ENCODE measurements around the gene ZNF444. TPM values are rescaled to one million over a fixed set of nuclear protein-coding genes. Genes with fewer than 3 reads are reported as not detected.

ZNF444 gene
- total and polyA plus RNA-seq, 2 donors (not counting 3 experiments of a cell fraction or from before 2014, with no cell fraction given) = 37.2 to 41.7 TPM

GRCh38 chr19:56111601-56112312 is 29.3 kb upstream of the ZNF444 start:
- BruUV-seq (replicated peaks) = no TSS peak
- ChIA-PET POLR2A (no interaction called here), CTCF (interaction anchor here (2.5 kb wide), 1 partner anchor 60 kb away, joined by 6 read pairs; no protein-coding TSS in a partner anchor)
- Histone ChIP-seq H3K9me3 (replicated peaks; ENCODE audit: control insufficient read depth, insufficient read depth, low read length) (no peaks in the 10 kb centered on the region), H3K79me2 (ENCODE audit: control insufficient read depth, insufficient read depth, low read length) (peaks cover 92% of the 10 kb centered on the region), H3K9ac (replicated peaks; ENCODE audit: extremely low read depth, insufficient read depth, low read length) (no peak overlapping the region), H3K36me3 (ENCODE audit: control insufficient read depth in 2 of 2, extremely low read depth in 1 of 2, insufficient read depth in 2 of 2, low read length in 2 of 2) (no peaks in the 10 kb centered on the region), H3K4me3 (replicated peaks in 1 of 3; ENCODE audit: insufficient read depth in 1 of 3, low read depth in 1 of 3, low read length in 3 of 3) (no peak overlapping the region), H3K4me2 (ENCODE audit: insufficient read depth, low read length) (no peak overlapping the region), H2AFZ (ENCODE audit: low read depth, low read length) (no peak overlapping the region), H3K9me1 (replicated peaks; ENCODE audit: control insufficient read depth, extremely low read depth, insufficient read depth, low read length) (no peaks in the 10 kb centered on the region), H3K27me3 (ENCODE audit: control insufficient read depth in 2 of 2, insufficient read depth in 2 of 2, low read length in 2 of 2) (no peaks in the 10 kb centered on the region), H3K4me1 (ENCODE audit: control insufficient read depth, extremely low read depth, insufficient read depth, low read length) (peaks cover 32% of the 10 kb centered on the region), H3K27ac (ENCODE audit: insufficient read depth, low read depth, low read length) (no peak overlapping the region), H4K20me1 (replicated peaks; ENCODE audit: control insufficient read depth, extremely low read depth, insufficient read depth, low read length) (no peaks in the 10 kb centered on the region)
- FAIRE-seq (no peak), DNase-seq (ENCODE audit: low read depth, low spot score) (no peak)
- intact Hi-C loops (cut with micrococcal nuclease) = loop anchor here (1.0 to 2.0 kb wide), 2 partner anchors 9 to 29 kb away; partner anchors contain the start of gene ZNF444
- TF ChIP-seq MAX (IDR thresholded peaks at IDR 0.05; ENCODE audit: insufficient read depth, insufficient read length) = no peak
- dilution Hi-C loops (cut with MboI; ENCODE audit: extremely low pct_ligation_motif_present, low sequenced_read_pairs) = no loop called here

DNA sequence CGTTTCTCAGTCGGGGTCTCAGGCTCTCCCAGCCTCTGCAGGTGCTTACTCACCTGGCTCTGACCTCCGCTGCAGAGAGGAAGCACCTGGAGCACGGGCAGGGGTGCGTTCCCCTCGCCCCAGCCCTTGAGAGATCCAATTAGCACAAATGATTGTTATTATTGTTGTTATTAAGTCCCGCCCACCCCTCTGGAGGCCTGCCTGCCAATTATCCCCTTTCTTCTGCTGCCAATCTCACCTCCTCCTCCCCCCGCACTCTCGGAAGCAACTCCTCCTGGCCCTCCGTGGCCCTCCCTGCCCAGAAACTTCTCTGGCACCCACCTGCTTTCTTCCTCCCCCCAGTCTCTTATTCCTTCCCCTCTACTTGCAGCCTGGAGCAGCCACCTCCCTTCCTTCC is 28.8 kb upstream of the ZNF444 start:
- dilution Hi-C loops (cut with MboI; ENCODE audit: extremely low pct_ligation_motif_present, low sequenced_read_pairs) = no loop called here
- H3K4me1 ChIP-seq (ENCODE audit: control insufficient read depth, extremely low read depth, insufficient read depth, low read length) = peaks cover 32% of the 10 kb centered on the region
- ChIA-PET CTCF (interaction anchor here (2.5 kb wide), 1 partner anchor 60 kb away, joined by 6 read pairs; no protein-coding TSS in a partner anchor), POLR2A (no interaction called here)
- no peak overlapping the region for H3K4me3 ChIP-seq (replicated peaks in 1 of 3; ENCODE audit: insufficient read depth in 1 of 3, low read depth in 1 of 3, low read length in 3 of 3)
- no peak for DNase-seq (ENCODE audit: low read depth, low spot score)
- no peaks in the 10 kb centered on the region for H3K9me3 ChIP-seq (replicated peaks; ENCODE audit: control insufficient read depth, insufficient read depth, low read length)
- H2AFZ ChIP-seq (ENCODE audit: low read depth, low read length) = no peak overlapping the region
- H4K20me1 ChIP-seq (replicated peaks; ENCODE audit: control insufficient read depth, extremely low read depth, insufficient read depth, low read length) = no peaks in the 10 kb centered on the region
- no peak overlapping the region for H3K27ac ChIP-seq (ENCODE audit: insufficient read depth, low read depth, low read length)
- H3K9ac ChIP-seq (replicated peaks; ENCODE audit: extremely low read depth, insufficient read depth, low read length) = no peak overlapping the region
- H3K9me1 ChIP-seq (replicated peaks; ENCODE audit: control insufficient read depth, extremely low read depth, insufficient read depth, low read length) = no peaks in the 10 kb centered on the region
- no peak for FAIRE-seq
- TF ChIP-seq FOS (IDR thresholded peaks at IDR 0.05; ENCODE audit: borderline replicate concordance, insufficient read depth, low read length) (no peak), GATA2 (IDR thresholded peaks at IDR 0.05; ENCODE audit: insufficient read depth, insufficient read length, low read depth, low read length) (no peak), MAX (IDR thresholded peaks at IDR 0.05; ENCODE audit: insufficient read depth, insufficient read length) (no peak), POLR2AphosphoS5 (IDR thresholded peaks at IDR 0.05; ENCODE audit: insufficient read depth, low read depth, low read length) (no peak), POLR2A (IDR thresholded peaks at IDR 0.05; ENCODE audit: low read depth, low read length) (no peak), JUN (IDR thresholded peaks at IDR 0.05; ENCODE audit: borderline replicate concordance, insufficient read depth, insufficient read length, low read depth) (no peak), EZH2 (IDR thresholded peaks at IDR 0.05; ENCODE audit: borderline replicate concordance, low read depth, low read length, severe bottlenecking) (no peak), MYC (IDR thresholded peaks at IDR 0.05; ENCODE audit: low read depth, low read length) (no peak)
- TF ChIP-seq, protein P1, sequence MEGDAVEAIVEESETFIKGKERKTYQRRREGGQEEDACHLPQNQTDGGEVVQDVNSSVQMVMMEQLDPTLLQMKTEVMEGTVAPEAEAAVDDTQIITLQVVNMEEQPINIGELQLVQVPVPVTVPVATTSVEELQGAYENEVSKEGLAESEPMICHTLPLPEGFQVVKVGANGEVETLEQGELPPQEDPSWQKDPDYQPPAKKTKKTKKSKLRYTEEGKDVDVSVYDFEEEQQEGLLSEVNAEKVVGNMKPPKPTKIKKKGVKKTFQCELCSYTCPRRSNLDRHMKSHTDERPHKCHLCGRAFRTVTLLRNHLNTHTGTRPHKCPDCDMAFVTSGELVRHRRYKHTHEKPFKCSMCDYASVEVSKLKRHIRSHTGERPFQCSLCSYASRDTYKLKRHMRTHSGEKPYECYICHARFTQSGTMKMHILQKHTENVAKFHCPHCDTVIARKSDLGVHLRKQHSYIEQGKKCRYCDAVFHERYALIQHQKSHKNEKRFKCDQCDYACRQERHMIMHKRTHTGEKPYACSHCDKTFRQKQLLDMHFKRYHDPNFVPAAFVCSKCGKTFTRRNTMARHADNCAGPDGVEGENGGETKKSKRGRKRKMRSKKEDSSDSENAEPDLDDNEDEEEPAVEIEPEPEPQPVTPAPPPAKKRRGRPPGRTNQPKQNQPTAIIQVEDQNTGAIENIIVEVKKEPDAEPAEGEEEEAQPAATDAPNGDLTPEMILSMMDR (IDR thresholded peaks at IDR 0.05; ENCODE audit: extremely low read depth in 1 of 2, insufficient read depth in 1 of 2, low read depth in 1 of 2, low read length in 2 of 2) = no peak
- no TSS peak for BruUV-seq (replicated peaks)
- H3K79me2 ChIP-seq (ENCODE audit: control insufficient read depth, insufficient read depth, low read length) = peaks cover 92% of the 10 kb centered on the region
- no peak overlapping the region for H3K4me2 ChIP-seq (ENCODE audit: insufficient read depth, low read length)
- no peaks in the 10 kb centered on the region for H3K36me3 ChIP-seq (ENCODE audit: control insufficient read depth in 2 of 2, extremely low read depth in 1 of 2, insufficient read depth in 2 of 2, low read length in 2 of 2)
- intact Hi-C loops (cut with micrococcal nuclease) = no loop called here
- no peaks in the 10 kb centered on the region for H3K27me3 ChIP-seq (ENCODE audit: control insufficient read depth in 2 of 2, insufficient read depth in 2 of 2, low read length in 2 of 2)

Measured in endothelial cell of umbilical vein (primary cell).